GM19438 (cell line): ENCODE measurements around the gene MFRP.
"Not testable (repeated sequence)": the region's sequence is repeated elsewhere in the genome, so short reads cannot be mapped to it uniquely, and the experiment has no call there.

ENCODE experiments used
- ATAC-seq: cut with Tn5 transposase; IDR thresholded peaks from one replicate; pipeline ENCODE4 v1.9.1; 2021; ENCODE audit warnings: low read depth; ENCODE audit not compliant: unreplicated experiment

MFRP gene

GRCh38 chr11:119346605-119347004 lies at the start of gene MFRP:
TSS of gene MFRP (minus strand) at chr11:119346705. CDS start at chr11:119346513, 192 bp downstream.
- no peak for ATAC-seq

DNA sequence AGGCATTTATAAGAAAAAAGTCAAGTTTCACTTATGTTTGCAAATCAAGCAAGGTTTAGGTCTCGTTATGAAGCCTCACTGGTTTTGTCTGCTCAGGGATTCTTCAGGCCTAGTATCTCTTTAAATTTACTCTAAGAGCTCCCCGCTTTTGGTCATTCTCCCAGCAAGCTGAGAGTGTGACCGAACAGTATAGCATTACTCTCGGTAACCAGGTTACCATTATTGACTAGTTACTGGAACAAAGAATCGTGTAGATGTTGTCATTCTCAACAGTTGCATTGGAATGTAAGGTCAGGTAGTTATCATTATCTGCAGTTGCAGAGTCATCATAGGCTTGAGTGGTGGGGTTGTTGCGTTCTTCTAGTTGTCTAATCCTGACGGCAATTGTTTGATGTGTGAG lies 44.8 kb upstream of the MFRP start:
- no peak for ATAC-seq

DNA sequence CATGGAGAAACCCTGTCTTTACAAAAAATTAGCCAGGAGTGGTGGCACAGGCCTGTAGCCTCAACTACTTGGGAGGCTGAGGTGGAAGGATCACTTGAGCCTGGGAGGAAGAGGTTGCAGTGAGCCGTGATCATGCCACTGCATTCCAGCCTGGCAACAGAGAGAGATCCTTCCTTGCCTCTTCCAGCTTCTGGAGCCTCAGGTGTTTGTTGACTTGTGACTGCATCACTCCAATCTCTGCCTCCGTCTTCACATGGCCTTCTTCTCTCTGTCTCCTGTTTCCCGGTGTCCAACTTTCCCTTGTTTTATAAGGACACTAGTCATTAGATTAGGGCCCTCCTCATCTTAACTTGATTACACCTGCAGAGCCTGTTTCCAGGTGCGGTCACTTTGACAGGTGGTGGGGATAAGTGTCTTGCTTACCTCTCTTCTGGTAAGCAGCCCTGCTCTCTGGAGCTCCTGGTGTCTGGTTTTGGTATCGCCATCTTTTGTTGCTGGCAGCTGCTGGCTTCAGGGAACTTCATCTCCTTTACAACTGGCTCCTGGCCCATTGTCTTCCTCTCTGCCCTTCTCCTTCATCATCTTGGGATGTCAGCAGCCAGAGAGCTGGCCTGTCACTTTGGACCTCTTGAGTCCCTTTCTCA lies 43.2 kb upstream of the MFRP start:
- no peak for ATAC-seq

DNA sequence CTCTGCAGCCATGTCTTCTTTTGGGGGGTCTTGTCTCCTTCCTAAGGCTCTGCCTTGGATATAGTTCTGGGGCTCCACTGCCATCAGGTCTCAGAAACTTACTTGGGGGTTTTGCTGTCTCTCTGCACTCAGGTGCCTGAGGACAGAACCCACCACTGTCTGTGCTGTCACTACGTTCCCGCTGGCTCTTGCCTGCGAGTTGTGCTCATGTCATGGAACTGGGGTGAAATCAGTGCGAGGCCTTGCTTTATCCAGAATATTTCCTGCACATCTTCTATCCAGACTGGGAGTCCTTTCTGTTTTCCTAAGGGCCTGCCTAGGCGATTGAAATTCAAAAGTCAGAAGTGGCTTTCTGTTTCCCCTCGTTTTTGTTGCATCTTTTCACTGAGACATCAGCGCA lies 41.6 kb upstream of the MFRP start:
- ATAC-seq = no peak

GRCh38 chr11:119384332-119384731 lies 37.8 kb upstream of the MFRP start:
- no peak for ATAC-seq

GRCh38 chr11:119382513-119382912 lies 36.0 kb upstream of the MFRP start:
- not testable (repeated sequence) for ATAC-seq

DNA sequence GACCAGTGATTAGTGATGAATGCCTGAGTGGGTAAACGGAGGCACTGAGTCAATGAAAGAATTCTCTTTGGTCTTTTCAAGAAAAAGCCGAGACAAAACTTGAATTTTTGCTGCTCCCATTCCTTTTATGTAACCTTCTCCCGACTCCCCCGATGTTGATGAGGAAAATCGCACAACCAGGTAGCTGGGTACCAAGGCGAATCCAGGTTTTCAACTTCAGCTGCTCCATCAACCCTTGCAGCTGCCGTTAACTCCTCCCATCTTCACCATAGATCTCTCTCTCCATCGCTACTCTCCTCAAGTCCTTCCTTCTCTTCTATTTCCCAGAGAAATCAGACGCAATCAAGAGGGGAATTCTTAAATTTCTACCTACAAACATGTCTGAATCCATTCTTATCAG lies 35.6 kb upstream of the MFRP start:
- ATAC-seq = no peak

GRCh38 chr11:119381181-119381988 lies 34.9 kb upstream of the MFRP start, which contains the start of gene USP2:
TSS of gene USP2 (minus strand) at chr11:119381690. CDS start at chr11:119373480, 8,210 bp downstream.
- ATAC-seq = peak; percentile 98

DNA sequence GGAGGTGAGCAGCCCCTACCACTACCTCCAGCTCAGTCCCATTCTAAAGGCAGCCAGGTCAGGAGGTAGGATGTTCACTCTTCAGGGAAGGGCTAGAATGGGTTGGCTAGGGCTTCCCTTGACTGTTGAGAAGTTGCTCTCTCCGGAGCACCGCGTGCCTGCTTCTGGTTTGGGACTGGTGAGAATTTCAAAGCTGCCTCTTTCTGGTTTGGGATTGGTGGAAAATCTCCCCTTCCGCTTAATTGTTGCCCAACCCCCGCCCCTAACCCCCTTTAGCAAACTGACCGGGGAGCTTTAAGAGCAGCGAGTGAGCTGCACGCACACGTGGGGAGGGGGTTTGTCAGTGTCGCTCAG lies 34.3 kb upstream of the MFRP start:
- ATAC-seq = no peak

DNA sequence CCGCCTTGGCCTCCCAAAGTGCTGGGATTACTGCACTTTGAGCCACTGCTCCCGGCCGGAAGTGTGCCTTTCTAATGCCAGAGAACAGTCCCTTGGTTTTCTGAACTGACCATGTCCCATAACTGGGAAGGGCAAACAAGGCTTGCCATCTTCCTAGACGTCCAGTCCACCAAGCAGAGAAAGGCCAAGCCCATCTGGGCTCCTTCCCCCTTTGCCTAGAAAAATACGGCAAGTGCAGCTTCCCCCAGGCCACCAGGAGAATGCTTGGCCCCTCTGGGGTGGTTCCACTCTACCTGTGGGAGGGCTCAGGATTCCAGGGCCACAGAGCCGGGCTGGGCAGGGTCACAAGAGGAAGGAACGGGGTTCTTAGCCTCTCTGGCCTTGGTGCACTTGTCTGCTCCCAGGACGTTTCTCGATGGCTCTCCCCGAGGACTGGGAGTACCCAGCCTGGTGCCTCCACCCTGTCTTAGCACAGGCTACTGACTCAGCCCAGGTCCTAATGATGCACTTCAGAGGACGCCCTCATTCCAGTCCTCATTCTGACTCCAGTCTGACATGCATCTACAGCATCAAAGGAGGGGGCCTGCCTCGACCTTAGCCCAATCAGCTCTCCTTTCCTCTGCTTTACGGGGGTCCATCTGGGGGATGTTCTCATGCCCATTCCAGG lies 33.8 kb upstream of the MFRP start:
- ATAC-seq = no peak

DNA sequence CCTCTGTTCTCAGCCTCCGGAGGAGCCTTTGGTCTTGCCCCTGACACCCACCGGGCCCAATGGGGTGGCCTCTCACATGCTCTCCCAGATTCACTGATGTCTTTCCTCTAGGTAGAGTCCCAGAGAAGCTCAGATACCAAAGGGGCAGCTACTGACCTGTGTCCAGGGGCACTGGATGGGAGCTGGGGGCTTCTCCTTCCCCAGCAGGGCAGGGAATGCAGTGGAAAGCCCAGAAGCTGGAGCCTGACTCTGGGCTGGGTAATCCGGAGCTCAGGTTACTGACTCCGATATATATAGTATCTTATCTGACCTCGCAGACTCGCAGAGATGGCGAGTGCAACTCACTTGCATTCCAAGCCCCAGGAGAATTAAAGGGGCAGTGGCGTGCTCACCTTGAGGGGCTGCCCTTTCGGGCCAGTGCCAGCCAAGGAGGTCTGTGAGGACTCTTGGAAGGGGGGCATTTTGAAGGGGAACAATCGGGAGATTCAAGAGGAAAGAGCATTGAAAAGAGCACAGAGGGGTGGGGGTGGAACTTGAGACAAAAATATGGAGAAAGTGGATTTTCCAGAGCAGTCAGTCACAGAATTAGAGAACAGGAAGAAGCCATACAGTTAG lies 32.5 kb upstream of the MFRP start:
- no peak for ATAC-seq

GRCh38 chr11:119377961-119378667 lies 31.6 kb upstream of the MFRP start:
- no peak for ATAC-seq

DNA sequence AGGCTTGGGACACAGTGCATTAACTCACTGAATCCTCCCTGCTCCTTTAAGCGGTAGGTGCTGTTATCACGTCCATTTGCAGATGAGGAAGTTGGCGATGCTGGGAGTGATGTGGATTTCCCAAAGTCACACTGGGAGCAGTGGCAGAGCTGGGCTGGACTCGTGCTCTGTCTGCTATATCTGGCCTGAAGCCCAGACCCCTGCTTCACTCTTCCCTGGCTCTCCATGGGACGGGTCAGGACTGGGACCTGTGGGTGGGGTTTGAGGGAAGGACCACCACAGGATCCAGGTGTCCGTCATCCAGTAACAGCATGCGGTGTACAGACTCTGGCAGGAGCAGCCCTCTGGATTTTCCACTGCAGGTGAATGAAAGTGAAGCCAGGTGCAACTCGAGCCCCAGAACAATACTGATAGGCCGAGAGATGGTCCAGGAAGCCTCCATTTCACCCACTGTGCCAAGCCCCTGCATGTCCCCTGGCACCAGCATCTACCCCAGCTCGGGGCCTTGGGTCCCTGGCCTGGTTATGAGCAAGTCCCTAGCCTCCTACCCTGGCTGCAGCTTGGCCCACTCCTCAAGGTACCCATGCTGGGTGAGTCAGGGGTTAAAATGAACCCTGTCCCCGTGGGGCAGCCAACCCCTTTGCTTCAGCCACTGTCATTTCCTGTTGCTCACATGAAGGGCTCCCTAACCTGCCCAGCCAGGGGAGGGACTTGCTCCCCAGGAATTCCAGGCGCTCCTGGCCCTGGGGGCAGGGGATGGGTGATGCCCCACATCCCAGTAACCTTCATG lies 30.8 kb upstream of the MFRP start:
- no peak for ATAC-seq

- no peak for ATAC-seq
Measured at GRCh38 chr11:119376197-119376847, 29.8 kb upstream of the MFRP start.

- no peak for ATAC-seq
Measured at GRCh38 chr11:119375337-119376196, 29.1 kb upstream of the MFRP start.

- no peak for ATAC-seq
Measured at GRCh38 chr11:119374632-119375336, 28.3 kb upstream of the MFRP start.

DNA sequence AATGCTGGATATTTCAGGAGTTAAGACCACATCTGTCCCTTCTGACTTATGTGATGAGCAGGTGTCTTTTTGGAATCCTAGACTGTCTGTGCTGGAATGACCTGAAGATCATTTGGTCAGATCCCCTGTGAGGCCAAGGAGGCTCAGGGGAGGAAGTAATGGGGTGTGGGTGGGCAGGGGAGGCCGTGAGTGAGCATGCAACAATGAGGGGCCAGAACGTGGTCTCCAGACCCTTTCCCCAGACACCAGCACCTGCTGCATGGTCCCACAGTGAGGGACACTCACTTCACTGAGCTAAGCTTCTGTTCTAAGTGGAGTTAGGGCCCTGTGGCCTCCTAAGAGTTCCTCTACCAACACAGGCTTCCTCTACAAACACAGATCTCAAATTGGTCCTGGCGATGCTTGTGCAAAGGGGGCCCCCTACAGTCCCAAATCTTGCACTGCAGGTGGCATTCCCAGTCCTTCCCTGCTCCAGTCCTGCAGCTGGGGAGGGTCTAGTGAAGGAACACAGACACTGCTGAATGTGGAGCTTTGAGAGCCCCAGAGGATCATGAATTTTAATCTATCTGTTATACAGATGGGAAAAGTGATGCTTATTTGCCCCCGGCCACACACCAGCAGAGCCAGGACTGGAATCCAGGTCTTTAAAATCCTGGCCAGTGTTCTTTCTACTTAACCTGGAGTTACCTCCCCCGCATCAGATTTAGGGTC lies 27.6 kb upstream of the MFRP start:
- no peak for ATAC-seq
